ENCODE data around the gene DNM1. TPM values are rescaled to one million over a fixed set of nuclear protein-coding genes. Genes with fewer than 3 reads are reported as not detected.
A peak's percentile ranks its signal among the peaks of the same experiment; 100 is the strongest.

DNM1 gene
- total and polyA plus RNA-seq, 2 experiments from 2014 or later, result 14.4 to 37.2 TPM

- peaks cover 43% of the 10 kb centered on the region for H3K79me2 ChIP-seq
- no peak overlapping the region for H3K4me2 ChIP-seq
- no peaks in the 10 kb centered on the region for H3K9me2 ChIP-seq (replicated peaks; ENCODE audit: insufficient read depth)
- peaks cover 11% of the 10 kb centered on the region for H3K4me1 ChIP-seq (ENCODE audit: insufficient read depth)
- H3K27ac ChIP-seq, result no peak overlapping the region
- 87% methylated on average over 5 of the region's 5 CpGs for WGBS (ENCODE audit: low lambda C conversion rate, missing lambda C conversion rate)
- H4K20me1 ChIP-seq (ENCODE audit: insufficient read depth, poor library complexity, severe bottlenecking), result peaks cover 6% of the 10 kb centered on the region
- DNase-seq (ENCODE audit: low spot score), result no peak
- H3K36me3 ChIP-seq (replicated peaks; ENCODE audit: insufficient read depth, low read depth), result no peaks in the 10 kb centered on the region
- no peak overlapping the region for H2AFZ ChIP-seq
- H3K4me3 ChIP-seq, result no peak overlapping the region
- H3K9me3 ChIP-seq (ENCODE audit: low read depth), result no peaks in the 10 kb centered on the region
- TF ChIP-seq EZH2 (IDR thresholded peaks at IDR 0.05; ENCODE audit: borderline replicate concordance) (no peak), CTCF (IDR thresholded peaks at IDR 0.05; ENCODE audit: poor library complexity) (no peak), EZH2phosphoT487 (IDR thresholded peaks at IDR 0.05; ENCODE audit: low read depth, severe bottlenecking, unreplicated experiment) (no peak)
- H3K27me3 ChIP-seq, result no peaks in the 10 kb centered on the region
These were observed 68.3 kb downstream of the DNM1 start for GRCh38 chr9:128271512-128271911.

DNA sequence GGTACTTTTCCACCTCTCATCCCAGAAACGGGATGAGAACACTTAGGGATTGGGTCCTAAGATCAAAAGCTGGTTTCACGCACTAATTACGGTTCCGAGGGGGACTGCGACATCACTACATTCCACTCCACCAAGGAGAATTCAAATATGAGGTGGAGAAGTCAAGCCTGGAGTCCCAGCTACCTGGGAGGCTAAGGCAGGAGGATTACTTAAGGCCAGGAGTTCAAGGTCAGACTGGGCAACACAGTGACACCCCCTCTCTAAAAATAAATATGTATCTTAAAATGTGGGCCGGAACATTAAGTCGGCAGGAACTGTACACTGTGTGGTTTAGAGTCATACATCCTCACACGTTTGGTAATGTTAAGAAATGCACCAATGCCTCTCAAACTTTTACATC lies 71.1 kb downstream of the DNM1 start:
- peak overlapping the region; percentile 94 for H3K4me2 ChIP-seq
- H2AFZ ChIP-seq, result no peak overlapping the region
- no peaks in the 10 kb centered on the region for H3K27me3 ChIP-seq
- peaks cover 60% of the 10 kb centered on the region for H3K79me2 ChIP-seq
- TF ChIP-seq CTCF (IDR thresholded peaks at IDR 0.05; ENCODE audit: poor library complexity) (no peak), EZH2 (IDR thresholded peaks at IDR 0.05; ENCODE audit: borderline replicate concordance) (no peak), EZH2phosphoT487 (IDR thresholded peaks at IDR 0.05; ENCODE audit: low read depth, severe bottlenecking, unreplicated experiment) (no peak)
- H3K9me2 ChIP-seq (replicated peaks; ENCODE audit: insufficient read depth), result no peaks in the 10 kb centered on the region
- peaks cover 18% of the 10 kb centered on the region for H3K4me1 ChIP-seq (ENCODE audit: insufficient read depth)
- H3K9me3 ChIP-seq (ENCODE audit: low read depth), result no peaks in the 10 kb centered on the region
- H3K4me3 ChIP-seq, result no peak overlapping the region
- peaks cover 6% of the 10 kb centered on the region for H4K20me1 ChIP-seq (ENCODE audit: insufficient read depth, poor library complexity, severe bottlenecking)
- 83% methylated on average over 8 of the region's 8 CpGs for WGBS (ENCODE audit: low lambda C conversion rate, missing lambda C conversion rate)
- peak overlapping the region; percentile 98 for H3K27ac ChIP-seq
- no peak for DNase-seq (ENCODE audit: low spot score)
- no peaks in the 10 kb centered on the region for H3K36me3 ChIP-seq (replicated peaks; ENCODE audit: insufficient read depth, low read depth)

GRCh38 chr9:128275198-128276007 lies 72.2 kb downstream of the DNM1 start, which contains the start of gene GOLGA2:
Gene GOLGA2, minus strand, starts transcription at chr9:128276007. Its CDS starts 31 bp downstream, at chr9:128275976.
- under 1% methylated on average over 26 of the region's 57 CpGs for WGBS (ENCODE audit: low lambda C conversion rate, missing lambda C conversion rate)
- Histone ChIP-seq H3K27me3 (no peaks in the 10 kb centered on the region), H3K4me3 (peak within 1 kb of the TSS; percentile 90), H3K9me3 (ENCODE audit: low read depth) (no peaks in the 10 kb centered on the region), H4K20me1 (ENCODE audit: insufficient read depth, poor library complexity, severe bottlenecking) (peaks cover 6% of the 10 kb centered on the region), H2AFZ (peak within 1 kb of the TSS; percentile 51), H3K79me2 (peaks cover 58% of the 10 kb centered on the region), H3K27ac (peak within 1 kb of the TSS; percentile 98), H3K9me2 (replicated peaks; ENCODE audit: insufficient read depth) (no peaks in the 10 kb centered on the region), H3K4me2 (peak within 1 kb of the TSS; percentile 94), H3K36me3 (replicated peaks; ENCODE audit: insufficient read depth, low read depth) (no peaks in the 10 kb centered on the region), H3K4me1 (ENCODE audit: insufficient read depth) (peaks cover 18% of the 10 kb centered on the region)
- TF ChIP-seq EZH2 (IDR thresholded peaks at IDR 0.05; ENCODE audit: borderline replicate concordance), result no peak
- TF ChIP-seq EZH2phosphoT487 (IDR thresholded peaks at IDR 0.05; ENCODE audit: low read depth, severe bottlenecking, unreplicated experiment), result no peak
- TF ChIP-seq CTCF (IDR thresholded peaks at IDR 0.05; ENCODE audit: poor library complexity), result no peak
- peak; percentile 70 for DNase-seq (ENCODE audit: low spot score)
